GOT3 (cell line): Measurements from ENCODE around the gene NOB1.

Experiments used
- DNase-seq: peaks from one replicate; lab custom pipeline; 2025; ENCODE audit warnings: mixed read lengths; lab: John Stamatoyannopoulos, UW

The NOB1 gene

DNA sequence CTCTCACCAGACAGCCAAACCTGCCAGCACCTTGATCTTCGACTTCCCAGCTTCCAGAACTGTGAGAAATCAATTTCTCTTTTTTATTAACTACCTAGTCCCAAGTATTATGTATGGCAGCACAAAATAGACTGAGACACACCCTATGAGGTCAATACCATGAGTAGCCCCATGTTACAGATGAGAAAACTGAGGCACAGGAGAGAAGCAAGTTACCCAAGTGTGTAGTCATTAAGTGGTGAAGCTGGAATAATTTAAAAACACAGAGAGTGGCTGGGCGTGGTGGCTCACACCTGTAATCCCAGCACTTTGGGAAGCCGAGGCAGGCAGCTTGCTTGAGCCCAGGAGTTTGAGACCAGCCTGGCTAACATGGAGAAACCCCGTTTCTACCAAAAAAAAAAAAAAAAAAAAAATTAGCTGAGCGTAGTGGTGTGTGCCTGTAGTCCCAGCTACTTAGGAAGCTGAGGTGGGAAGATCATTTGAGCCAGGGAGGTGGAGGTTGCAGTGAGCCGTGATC is 33.2 kb downstream of the NOB1 start:
- no peak for DNase-seq

DNA sequence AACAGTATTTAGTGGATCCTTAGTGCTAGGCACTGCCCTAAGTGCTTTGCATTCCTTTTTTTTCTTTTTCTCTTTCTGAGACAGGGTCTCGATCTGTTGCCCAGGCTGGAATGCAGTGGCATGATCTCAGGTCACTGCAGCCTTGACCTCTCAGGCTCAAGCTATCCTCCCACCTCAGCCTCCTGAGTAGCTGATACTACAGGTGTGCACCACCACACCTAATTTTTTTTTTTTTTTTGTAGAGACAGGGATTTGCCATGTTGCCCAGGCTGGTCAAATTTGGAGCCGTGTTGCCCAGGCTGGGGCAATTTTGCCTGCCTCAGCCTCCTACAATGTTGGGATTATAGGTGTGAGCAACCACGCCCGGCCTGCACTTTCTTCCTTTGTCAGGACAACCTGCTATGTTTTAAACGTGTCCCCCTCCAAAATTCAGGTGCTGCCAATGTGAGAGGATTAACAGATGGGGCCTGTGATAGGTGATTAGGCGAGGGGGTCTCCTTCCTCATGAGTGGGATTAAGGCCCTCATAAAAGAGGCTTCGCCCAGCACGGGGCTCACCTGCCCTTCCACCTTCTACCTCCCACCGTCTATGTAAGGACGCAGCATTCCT is 33.8 kb downstream of the NOB1 start:
- no peak for DNase-seq

DNA sequence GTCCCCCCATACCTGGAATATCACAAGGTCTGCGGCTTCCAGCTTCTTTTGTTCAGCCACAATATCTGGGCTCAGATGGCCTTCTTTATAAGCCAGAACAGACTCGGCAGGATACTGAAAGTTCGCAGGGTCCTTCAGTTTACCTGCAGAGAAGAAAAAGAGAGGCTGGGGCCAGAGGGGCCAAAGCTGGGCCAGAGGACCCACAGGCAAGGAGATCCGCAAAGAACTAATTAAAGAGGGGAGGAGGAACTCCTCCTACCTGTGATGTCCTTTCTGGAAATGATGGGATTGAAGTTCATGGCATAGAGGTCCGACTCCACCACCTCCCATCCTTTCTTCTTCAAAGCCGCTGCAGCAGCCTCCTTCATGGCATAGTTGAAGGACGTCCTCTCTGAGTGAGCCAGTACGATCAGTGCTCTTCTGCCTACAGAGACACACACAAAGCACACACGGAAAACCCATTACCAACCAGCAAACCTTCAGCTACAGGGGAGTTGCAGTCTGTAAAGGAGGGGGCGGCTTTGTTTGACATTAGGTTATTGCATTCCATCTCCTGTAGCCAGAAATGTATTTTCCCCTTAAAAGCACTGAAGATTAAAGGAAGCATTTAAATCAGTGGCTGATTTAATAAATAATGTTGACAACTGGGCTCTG is 36.5 kb downstream of the NOB1 start:
- no peak for DNase-seq

DNA sequence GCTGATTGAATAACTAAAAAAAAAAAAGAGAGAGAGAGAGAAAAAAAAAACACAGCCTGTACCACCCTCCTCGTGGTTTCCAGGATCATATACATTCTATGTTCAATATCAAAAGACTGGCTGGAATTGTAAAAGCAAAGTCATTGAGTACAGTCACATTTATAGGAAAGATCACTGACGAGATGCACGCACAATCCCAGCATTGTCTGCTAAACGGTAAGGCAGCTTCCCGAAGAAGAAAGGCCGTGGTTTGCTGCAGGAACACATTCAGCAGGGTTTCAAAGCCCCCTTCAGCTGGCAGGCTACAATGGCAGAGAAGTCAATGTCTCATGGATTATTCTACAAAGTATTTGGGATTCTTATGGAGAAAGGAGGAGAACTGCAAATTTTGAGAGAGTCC is 37.7 kb downstream of the NOB1 start:
- DNase-seq, result no peak

DNA sequence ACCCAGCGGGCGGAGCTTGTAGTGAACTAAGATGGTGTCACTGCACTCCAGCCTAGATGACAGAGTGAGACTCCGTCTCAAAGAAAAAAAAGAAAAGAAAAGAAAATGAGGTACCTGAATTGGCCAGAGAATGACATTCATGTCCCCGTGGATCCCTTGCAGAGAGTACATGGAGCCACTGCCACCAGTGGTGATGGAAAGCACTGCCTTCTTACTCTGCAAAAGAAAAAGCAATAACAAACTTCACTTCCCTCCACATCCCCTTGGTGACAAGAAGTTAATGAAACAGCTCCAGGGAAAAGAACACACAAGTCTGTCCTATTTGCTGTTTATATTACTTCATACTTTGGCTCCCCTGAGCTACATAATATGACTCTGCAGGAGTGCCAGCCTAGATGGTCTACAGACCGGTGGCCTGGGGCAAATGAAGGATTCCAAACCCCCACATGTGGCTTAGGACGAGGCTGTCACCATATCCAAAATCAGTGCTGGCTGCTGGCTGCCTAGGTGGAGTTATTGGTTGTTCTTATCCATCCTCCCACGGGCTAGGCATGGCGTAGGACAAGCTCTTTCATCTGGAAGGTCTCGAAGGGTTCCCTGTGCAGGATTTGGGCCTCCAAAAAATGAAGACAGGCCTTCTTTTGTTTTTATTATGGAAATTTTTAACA is 41.7 kb downstream of the NOB1 start:
- DNase-seq, result no peak

DNA sequence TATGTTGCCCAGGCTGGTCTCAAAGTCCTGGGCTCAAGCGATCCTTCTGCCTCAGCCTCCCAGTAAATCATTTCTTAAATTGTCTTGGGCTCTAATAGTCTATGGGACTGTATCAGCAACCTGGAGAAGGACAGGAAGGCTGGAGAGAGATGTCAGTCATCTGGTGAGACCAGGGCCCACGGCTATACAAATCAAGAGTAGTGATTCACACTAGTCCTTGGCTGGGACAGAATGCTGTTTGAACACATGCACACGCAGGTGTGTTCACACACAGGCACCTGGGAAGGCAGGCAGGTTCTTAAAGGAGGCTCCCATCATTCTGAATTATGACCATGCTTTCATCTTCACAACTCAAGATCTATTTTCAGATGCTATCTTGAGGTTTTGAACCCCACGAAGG is 42.4 kb downstream of the NOB1 start:
- no peak for DNase-seq

DNA sequence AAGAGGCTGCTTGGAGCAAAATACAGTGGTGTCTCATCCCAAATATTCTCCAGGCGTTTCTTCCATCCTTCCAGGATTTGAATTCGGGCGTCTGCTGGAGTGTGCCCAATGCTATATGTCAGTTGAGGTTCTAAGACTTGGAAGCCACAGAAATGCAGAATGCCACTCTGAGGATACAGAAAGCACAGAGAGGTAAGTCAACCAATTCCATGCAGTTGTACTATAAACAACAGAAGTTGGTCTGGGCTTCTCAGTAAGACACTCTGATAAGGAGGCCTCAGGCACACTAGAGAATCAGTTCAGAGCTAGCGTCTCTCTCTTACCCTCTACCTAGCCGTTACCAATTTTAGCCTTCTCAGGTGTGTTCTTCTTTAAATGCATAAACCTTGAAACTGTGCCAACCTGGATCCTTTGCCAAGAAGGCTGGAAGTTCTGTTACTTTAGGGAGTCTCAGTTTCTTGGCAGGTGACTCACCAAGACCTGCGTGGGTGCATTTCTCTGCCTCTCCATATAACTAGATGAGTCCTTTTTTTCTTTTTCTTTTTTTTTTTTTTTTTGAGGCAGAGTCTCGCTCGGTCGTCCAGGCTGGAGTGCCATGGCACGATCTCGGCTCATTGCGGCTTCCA is 43.5 kb downstream of the NOB1 start:
- DNase-seq, result no peak

DNA sequence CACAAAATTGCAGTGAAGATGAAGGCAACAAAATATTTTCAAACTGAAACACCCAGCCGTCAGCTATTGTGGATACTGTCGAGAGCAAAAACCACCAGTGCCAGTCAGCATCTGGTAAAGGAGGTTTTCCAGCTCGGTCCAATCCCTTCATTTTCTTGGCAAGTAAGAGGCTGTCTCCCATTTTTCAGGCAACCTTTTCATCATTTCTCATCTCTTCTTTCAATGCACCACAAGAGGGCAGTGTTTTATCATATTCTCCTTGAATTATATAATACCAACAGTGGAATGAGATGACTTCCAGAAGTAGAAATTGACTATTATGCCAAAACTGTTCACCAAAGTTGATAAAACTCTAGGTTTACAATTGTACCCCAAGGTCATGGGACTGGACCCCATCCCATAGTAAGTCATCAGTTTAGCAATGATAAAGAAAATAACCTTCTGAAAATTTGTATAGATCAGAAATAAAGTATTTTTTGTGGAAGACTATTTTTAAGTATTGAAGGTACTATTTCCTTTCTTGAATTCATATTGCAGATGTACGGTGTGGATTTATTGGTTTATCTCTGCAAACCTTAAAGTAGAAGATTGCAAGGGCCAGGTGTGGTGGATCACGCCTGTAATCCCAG is 45.2 kb downstream of the NOB1 start:
- DNase-seq, result no peak

DNA sequence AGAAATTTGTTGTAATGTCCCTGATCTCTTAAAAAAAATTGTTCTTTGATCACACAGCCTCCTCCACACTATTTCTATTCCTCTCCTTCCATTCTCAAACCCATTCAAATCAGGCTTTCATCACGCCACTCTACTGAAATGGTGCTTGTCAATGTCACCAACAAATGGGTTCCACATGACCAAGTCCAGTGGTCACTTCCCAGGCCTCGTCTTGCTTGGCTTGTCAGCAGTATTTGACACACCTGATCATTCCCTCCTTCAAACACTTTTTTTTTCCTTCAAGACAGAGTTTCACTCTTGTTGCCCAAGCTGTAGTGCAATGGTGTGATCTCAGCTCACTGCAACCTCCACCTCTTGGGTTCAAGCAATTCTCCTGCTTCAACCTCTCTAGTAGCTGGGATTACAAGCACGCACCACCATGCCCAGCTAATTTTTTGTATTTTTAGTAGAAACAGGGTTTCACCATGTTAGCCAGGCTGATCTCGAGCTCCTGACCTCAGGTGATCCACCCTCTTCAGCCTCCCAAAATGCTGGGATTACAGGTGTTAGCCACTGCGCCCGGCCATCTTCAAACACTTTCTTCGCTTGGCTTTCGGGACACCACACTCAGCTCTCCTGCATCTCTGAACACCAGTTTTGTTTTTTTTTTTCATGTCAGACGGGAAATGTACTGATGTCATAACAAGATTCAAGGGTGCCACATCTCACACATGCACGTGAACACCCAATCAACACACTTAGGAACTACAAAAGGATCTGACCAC is 46.6 kb downstream of the NOB1 start:
- DNase-seq, result no peak

DNA sequence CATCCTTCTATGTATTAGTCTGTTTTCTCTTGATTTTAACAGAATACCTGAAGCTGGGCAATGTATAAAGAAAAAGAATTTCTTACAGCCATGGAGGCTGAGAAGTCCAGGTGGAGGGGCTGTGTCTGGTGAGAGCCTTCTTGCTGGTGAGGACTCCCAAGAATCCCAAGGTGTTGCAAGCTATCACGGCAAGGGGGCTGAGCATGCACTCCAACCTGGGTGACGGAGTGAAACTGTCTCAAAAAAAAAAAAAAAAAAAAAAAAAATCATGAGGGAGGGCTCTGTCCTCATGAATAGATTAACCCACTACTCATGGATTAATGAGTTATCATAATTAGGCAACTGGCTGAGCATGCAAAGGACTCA is 47.8 kb downstream of the NOB1 start:
- DNase-seq, result no peak

DNA sequence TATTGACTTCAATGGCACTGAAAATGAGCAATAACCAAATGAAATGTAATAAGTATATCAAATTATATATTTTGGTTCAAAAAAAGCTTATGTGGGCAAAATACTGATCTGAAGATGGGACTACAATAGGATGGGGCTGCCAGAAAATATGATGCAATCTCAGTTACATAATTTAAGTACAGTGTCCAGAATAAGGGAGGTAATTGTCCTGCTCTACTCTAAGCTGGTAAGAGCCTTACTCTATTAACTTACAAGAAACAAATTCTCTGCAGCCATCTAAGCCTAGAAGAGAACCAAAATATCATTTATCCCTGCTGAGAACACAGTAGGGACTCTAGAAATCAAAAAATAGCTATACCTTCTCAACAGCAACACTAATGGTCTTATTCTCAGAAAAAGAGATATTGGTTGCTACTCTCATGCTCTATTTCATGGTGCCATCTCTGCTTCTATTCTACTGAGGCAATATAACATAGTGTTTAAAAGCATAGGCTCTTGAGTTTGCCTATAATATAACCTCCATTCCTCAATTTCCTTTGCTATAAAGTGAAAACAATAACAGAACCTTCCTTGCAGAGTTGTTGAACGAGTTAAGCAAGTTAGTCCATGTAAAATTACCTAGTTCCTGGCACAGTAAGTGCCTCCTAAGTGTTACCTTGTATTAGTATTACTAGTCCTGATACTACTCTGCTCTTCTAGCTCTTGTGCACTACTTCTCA is 48.3 kb downstream of the NOB1 start:
- no peak for DNase-seq

DNA sequence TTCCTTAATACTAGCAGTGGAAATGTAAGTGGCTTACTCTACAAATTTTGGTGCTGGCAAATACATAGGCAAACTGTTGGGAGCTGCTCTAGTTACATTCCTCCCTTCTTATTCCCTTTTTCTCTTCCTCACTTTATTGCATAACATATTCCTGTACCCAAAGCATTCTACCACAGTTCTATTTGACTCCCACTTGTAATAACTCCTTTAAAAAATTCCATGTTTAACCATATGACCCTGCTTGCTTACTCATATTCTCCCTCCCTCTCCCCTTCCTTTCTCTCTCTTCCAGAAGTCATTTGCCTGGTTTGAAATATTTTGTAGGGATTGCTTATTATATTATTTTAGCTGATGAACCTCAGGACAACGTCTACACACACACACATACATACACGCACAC is 51.1 kb downstream of the NOB1 start:
- DNase-seq, result no peak

DNA sequence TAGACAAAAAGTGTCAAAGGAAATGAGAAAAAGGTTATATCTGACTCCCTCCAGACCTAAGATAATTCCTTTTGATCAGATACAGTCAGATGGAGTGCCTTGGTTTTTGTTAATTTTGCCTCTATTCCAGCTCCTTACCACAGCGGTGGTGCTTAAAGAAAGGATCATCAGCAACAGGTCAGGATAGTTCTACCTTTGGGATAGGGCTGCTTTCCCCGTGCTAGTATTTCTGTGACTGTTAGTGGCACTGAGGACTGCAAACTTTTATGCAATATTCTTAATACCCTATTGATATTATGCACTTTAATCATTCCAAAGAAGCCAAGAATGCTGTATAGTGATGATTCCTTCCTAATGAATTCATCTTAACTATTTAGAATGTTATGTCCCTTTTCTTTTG is 52.9 kb downstream of the NOB1 start:
- DNase-seq, result no peak

DNA sequence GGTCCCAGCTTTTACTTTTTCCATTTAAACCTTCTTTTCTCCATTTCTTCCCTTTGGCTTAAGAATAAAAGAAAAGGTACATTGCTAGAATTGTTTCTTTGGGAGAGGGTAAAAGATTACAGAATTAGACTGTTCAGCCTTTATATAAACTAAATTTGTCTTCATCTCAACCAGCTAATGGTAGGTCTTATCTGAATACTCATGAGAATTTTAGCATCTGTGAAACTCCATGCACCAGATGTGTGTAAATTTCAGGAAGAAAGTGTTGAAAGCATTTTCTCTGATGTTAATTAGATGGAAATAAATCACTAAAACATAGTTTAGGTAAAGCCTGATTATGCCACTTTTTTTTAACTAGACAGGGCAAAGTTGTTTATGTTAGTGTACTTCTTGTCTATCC is 53.3 kb downstream of the NOB1 start:
- DNase-seq, result no peak

DNA sequence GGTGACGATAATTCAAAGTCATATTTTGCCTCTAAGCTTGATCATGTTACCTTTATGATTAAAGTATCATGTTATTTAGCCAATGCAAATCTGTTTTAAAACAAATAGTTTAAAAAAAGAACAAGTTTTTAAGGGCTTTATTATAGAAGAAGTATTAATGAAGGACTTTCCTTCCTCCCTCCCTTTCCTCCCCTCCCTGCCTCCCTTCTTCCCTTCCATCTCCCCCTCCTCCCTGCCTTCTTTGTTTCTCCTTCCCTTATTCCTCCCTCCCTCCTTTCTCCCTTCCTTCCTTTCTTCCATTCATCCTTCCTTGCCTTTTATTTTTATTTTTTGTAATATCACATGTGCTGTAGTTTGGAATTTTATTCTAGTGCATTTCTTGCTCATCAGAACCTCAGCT is 54.8 kb downstream of the NOB1 start:
- no peak for DNase-seq

DNA sequence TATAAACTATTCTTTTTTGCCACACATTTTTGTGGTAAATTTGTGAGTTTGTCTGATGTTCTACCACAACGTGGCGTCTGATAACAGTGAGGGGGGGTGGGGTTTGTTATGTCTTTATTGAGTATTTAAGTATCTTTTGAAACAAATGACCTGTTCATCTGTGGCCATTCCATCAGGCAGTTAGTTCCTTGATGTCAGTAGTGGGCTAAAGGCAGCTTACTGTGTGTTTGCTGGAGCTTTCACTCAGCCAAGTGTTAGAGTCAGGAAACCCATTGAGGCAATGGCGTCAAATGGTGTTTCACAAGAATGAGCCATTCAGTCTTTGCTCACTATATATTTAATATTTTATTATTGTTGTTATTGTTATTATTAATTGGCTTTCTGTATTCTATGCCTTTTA is 56.3 kb downstream of the NOB1 start:
- no peak for DNase-seq

DNA sequence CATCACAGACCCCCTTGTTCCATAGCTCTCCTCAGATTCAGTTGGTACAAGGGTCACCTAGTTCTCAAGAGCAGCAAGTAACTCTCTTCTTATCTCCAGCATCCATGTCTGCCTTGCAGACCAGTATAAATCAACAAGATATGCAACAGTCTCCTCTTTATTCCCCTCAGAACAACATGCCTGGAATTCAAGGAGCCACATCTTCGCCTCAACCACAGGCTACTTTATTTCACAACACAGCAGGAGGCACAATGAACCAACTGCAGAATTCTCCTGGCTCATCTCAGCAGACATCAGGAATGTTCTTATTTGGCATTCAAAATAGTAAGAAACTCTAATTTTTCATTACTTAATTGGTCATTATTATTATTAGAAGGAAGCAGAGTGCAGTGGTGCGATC is 60.8 kb downstream of the NOB1 start:
- DNase-seq, result no peak

DNA sequence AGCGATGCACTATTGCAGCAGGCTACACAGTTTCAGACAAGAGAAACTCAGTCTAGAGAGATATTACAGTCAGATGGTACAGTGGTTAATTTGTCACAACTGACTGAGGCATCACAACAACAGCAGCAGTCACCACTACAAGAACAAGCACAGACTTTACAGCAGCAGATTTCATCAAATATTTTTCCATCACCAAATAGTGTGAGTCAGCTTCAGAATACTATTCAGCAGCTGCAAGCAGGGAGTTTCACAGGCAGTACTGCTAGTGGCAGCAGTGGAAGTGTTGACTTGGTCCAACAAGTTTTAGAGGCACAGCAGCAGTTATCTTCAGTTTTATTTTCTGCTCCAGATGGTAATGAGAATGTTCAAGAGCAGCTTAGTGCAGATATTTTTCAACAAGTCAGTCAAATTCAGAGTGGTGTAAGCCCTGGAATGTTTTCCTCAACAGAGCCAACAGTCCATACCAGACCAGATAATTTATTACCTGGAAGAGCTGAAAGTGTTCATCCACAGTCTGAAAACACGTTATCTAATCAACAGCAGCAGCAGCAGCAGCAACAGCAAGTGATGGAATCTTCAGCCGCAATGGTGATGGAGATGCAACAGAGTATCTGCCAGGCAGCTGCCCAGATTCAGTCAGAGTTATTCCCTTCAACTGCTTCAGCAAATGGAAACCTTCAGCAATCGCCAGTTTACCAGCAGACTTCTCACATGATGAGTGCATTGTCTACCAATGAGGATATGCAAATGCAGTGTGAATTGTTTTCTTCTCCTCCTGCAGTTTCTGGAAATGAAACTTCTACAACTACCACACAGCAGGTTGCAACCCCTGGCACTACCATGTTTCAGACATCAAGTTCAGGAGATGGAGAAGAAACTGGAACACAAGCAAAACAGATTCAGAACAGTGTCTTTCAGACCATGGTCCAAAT is 62.5 kb downstream of the NOB1 start:
- DNase-seq, result no peak
